PFSK-1 (cell line): Measurements from ENCODE around the gene ACOX2.

Experiments
- FOXP2 ChIP-seq: optimal IDR thresholded peaks from 2 replicates; pipeline ENCODE3; 2011; ENCODE audit warnings: borderline replicate concordance, control low read depth, inconsistent platforms; ENCODE audit not compliant: insufficient read depth; ENCODE audit errors: extremely low read length, extremely low read depth
- POLR2AphosphoS5 ChIP-seq: IDR thresholded peaks from 2 replicates; pipeline ENCODE4 v1.6.1; 2012; ENCODE audit warnings: low read depth, mild to moderate bottlenecking, control low read depth, low read length, moderate library complexity
- SIN3A ChIP-seq: IDR thresholded peaks from 2 replicates; pipeline ENCODE4 v1.6.1; 2012; ENCODE audit warnings: mild to moderate bottlenecking, low read length, moderate library complexity, borderline replicate concordance; ENCODE audit not compliant: insufficient read depth
- TAF1 ChIP-seq: IDR thresholded peaks from 2 replicates; pipeline ENCODE4 v1.6.1; 2012; ENCODE audit warnings: low read length, control low read depth, borderline replicate concordance; ENCODE audit not compliant: insufficient read depth
- TF ChIP-seq, protein P1 (sequence below), 2 experiments: IDR thresholded peaks; 2 replicates each; pipeline versions ENCODE4 v1.6.1 to v1.8.0; 2011 to 2012; ENCODE audit warnings: low read depth in 2 of 2, low read length in 2 of 2, control low read depth in 1 of 2, inconsistent platforms in 1 of 2, mild to moderate bottlenecking in 1 of 2, moderate library complexity in 1 of 2; ENCODE audit not compliant: insufficient read depth in 1 of 2

The ACOX2 gene

DNA sequence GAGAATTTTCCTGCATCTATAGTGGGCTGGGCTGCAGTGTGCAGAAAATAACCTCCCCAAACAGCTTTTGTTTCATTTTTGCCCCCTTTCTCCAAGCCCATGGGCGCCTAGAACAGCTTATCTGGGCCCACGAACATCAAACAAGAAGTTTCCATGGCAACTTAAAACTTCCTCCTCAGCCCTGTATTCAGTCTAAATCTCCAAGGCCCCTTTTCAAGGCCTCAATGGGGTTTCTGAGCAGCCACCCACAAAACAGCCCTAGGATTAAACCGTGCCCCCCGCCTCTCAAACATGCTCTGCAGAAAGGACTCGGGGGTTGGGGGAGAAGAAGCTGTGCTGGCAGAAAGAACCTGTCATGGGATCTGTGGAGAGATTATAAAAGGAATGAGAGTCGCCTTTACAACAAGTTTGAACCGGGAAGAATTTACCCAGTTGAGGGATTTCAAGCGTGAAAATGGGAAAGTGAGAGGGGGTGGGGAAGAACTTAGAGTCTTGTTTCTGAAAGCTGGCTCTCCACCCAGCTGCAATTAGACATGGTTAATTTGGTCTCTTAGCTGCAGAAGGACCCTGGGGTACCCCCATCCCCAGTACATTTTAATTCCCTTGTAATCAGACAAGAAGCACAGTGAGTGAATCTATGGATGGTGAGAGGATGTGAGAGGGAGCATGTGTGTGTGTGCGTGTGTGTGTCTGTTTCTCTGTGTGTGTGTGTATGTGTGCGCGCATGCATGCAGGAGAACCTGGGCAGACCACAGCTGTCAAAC lies 44.5 kb upstream of the ACOX2 start:
- TF ChIP-seq, protein P1, sequence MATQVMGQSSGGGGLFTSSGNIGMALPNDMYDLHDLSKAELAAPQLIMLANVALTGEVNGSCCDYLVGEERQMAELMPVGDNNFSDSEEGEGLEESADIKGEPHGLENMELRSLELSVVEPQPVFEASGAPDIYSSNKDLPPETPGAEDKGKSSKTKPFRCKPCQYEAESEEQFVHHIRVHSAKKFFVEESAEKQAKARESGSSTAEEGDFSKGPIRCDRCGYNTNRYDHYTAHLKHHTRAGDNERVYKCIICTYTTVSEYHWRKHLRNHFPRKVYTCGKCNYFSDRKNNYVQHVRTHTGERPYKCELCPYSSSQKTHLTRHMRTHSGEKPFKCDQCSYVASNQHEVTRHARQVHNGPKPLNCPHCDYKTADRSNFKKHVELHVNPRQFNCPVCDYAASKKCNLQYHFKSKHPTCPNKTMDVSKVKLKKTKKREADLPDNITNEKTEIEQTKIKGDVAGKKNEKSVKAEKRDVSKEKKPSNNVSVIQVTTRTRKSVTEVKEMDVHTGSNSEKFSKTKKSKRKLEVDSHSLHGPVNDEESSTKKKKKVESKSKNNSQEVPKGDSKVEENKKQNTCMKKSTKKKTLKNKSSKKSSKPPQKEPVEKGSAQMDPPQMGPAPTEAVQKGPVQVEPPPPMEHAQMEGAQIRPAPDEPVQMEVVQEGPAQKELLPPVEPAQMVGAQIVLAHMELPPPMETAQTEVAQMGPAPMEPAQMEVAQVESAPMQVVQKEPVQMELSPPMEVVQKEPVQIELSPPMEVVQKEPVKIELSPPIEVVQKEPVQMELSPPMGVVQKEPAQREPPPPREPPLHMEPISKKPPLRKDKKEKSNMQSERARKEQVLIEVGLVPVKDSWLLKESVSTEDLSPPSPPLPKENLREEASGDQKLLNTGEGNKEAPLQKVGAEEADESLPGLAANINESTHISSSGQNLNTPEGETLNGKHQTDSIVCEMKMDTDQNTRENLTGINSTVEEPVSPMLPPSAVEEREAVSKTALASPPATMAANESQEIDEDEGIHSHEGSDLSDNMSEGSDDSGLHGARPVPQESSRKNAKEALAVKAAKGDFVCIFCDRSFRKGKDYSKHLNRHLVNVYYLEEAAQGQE (IDR thresholded peaks at IDR 0.05; ENCODE audit: insufficient read depth in 1 of 2, low read depth in 2 of 2, low read length in 2 of 2) = no peak

DNA sequence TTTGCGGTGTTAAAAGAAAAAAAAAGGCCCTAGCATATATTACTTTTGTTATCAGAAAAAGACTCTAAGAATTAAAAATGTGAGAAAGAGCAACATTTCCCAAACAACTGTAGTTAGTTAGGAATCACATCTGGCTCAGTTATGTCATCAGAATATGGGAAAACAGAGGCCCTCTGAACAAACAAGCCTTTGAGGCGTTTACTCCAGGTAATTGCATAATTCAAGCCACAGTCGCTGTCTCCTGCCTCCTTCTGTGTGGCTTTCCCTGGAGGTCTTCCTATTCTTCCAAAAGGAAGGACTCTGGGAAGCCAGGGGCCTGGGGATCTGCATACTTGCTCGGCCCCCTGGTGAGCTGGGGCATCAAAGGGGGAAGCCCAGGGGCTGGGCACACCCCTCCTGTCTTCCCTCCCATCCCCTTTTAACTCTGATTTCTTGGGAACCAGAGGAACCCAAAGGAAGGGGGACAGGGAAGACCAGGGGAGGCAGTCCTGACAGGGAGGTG lies 43.9 kb upstream of the ACOX2 start:
- TF ChIP-seq TAF1 = no peak
- TF ChIP-seq FOXP2 = no peak
- no peak for TF ChIP-seq POLR2AphosphoS5
- TF ChIP-seq SIN3A = no peak
- TF ChIP-seq, protein P1 (IDR thresholded peaks at IDR 0.05; ENCODE audit: insufficient read depth in 1 of 2, low read depth in 2 of 2, low read length in 2 of 2) = no peak

DNA sequence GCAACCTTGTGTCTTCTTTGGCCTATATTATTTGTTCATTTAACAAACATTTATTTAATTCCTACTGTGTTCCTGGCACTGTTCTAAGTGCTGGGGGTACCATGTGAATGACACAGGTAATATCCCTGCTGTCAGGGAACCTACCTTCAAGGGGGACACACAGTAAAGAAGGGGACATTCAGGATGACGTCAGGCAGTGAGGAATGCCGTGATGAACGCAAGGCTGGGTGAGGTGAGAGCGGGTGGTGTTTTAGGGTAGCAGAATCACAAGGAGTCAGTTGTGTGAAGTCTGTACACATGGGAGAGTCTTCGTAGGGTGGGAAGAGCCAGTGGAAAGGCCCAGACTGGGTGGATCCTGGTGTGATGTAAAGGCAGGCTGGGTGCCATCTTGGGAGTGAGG lies 41.9 kb upstream of the ACOX2 start:
- TF ChIP-seq TAF1 (no peak), SIN3A (no peak), FOXP2 (no peak), POLR2AphosphoS5 (no peak)
- TF ChIP-seq, protein P1 (IDR thresholded peaks at IDR 0.05; ENCODE audit: insufficient read depth in 1 of 2, low read depth in 2 of 2, low read length in 2 of 2) = no peak

DNA sequence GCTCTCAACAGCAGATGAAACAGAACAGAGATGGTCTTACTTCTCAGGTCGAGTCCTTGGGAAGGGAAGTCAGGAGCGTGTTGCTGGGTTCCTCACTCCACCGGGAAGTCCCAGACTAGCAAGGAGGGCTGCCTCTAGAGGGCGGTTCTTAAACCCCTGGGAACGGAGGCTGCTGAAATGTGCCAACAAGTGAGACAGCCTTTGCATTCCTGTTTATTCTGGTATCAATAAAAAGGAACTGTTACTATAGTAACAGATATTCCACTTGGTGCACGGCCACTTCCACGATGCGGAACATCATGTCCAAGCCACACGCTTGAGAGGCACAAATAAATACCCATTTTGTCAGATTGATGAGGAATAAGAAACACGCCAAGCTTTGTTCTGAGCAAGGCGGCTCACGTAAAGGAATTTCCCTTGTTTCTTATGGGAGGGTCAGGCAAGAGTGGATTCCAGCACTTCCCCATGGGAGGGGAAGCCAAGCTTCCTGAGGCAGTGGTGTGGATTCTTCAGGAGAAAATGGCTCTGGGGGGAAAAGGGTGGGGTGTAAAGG lies 40.4 kb upstream of the ACOX2 start, which contains the start of gene FAM107A:
FAM107A (minus strand) TSS at position 123 of the 553 bp plus-strand sequence. CDS start 7,531 bp downstream, outside the sequence.
- TF ChIP-seq, protein P1 (IDR thresholded peaks at IDR 0.05; ENCODE audit: insufficient read depth in 1 of 2, low read depth in 2 of 2, low read length in 2 of 2) = no peak
- TF ChIP-seq POLR2AphosphoS5 (no peak), TAF1 (no peak), FOXP2 (no peak), SIN3A (no peak)
